LNCAP (cell line): Measurements from ENCODE around the gene GSK3A.

ENCODE experiments used
- TF ChIP-seq, protein P1 (sequence below): fragments of 450-650 bp; IDR thresholded peaks from 2 replicates; pipeline ENCODE4 v1.5.1; 2017; ENCODE audit warnings: mild to moderate bottlenecking

The GSK3A gene

DNA sequence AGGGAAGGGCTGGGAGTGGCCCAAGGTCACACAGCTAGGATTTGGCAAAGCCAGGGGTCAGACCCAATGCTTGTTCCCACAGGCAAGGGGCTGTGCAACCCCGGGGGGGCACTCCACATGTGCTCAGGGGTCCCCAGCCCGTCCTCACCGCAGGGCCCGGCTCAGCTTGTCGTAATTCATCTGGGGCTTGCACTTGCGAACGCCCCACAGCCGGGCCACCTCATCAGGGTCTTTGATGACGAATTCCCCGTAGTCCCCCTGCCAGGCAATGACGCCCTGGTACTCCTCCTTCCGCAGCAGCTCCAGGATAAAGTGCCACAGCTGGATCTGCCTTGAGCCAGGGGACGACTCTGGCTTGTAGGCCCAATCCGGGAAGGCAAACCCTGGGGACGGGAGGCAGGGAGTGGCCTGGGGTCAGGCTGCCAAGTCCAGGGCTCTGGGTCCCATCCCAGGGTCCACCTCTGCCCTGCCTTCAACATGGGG is 7.8 kb upstream of the GSK3A start:
- TF ChIP-seq, protein P1, sequence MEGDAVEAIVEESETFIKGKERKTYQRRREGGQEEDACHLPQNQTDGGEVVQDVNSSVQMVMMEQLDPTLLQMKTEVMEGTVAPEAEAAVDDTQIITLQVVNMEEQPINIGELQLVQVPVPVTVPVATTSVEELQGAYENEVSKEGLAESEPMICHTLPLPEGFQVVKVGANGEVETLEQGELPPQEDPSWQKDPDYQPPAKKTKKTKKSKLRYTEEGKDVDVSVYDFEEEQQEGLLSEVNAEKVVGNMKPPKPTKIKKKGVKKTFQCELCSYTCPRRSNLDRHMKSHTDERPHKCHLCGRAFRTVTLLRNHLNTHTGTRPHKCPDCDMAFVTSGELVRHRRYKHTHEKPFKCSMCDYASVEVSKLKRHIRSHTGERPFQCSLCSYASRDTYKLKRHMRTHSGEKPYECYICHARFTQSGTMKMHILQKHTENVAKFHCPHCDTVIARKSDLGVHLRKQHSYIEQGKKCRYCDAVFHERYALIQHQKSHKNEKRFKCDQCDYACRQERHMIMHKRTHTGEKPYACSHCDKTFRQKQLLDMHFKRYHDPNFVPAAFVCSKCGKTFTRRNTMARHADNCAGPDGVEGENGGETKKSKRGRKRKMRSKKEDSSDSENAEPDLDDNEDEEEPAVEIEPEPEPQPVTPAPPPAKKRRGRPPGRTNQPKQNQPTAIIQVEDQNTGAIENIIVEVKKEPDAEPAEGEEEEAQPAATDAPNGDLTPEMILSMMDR, result no peak

DNA sequence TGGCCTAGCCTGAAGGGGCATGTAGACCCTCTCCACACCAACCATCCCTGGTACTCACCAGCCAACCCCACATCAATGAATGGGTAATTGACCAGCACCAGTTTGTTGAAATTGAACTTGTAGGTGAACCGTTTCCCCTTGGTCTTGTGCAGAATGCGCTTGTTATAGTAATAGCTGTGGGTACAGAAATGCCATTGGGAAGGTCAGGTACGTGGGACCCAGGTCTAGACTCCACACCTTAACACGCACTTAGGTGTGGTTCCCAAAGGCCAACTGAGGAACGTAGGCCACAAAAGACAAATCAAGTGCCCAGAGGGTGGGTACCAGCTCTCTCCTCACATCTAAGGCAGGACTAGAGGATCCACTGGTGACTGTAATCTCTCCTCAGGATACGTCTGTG is 7.4 kb upstream of the GSK3A start:
- TF ChIP-seq, protein P1, result no peak

DNA sequence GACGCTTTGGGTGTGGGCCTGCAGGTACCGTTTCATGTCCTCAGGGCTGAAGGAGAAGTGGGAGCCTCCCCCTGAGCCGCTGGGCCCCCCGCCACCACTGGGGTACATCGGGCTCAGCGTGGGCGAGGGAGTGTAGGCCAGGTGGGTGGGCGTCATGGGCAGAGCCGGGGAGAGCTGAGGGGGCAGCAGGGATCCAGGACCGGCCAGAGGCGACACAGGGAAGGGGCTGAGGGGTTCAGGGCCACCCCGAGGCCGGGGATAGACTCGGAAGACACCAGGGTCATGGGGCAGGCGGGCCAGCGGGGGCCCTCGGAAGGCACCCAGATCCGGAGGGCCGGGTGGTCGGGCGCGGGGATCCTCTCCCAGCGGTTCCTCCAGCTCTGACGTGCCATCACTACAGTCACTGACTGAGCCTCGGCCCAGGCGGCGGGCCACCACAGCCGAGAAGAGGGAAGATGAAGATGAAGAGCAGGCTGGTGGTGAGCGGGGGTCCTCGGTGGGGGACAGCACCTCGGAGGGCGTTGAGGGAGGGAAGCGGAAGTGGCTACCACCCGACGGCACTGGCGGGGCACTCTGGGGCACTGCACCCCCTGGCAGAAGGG is 6.8 kb upstream of the GSK3A start:
- TF ChIP-seq, protein P1, result no peak

DNA sequence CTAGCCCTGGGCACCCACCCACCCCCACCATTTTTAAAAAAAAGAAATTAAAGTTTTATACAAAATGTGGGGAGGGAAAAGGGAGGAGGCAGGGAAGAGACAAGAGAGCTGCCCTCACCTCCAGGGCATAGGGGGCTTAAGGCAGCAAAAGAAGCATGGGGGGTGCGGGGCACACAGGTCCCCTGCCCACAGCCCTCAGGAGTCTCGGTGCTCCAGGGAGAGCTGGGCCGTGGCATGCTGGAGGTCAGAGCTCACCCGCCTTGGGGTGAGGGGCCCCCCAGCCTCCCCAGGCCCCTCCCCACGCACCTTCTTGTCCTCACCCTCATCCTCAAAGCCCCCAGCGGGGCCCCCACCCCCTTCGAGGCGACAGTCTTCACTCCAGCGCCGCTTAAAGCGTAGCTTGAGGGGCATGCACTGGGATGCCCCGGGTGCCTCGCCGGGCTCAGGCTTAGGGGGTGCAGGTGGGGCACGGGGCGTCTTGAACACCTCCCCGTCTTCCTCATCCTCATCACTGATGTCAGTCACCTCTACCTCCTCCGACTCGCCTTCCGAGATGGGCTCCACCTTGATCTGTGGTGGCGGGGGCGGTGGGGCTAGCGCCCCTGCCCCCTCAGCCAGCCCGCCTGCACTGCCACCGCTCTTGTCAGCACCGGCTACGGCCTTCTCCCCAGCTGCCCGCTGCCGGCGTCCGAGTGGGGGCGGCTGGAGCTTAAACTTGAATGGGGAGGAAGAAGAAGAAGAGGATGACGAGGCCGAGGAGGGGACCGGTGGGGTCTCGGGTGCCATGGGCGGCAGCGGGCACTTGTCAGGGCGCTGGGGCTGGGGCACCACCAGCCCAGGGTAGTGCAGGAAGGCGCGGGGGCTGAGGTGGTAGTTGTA is 6.1 kb upstream of the GSK3A start:
- TF ChIP-seq, protein P1, result no peak

DNA sequence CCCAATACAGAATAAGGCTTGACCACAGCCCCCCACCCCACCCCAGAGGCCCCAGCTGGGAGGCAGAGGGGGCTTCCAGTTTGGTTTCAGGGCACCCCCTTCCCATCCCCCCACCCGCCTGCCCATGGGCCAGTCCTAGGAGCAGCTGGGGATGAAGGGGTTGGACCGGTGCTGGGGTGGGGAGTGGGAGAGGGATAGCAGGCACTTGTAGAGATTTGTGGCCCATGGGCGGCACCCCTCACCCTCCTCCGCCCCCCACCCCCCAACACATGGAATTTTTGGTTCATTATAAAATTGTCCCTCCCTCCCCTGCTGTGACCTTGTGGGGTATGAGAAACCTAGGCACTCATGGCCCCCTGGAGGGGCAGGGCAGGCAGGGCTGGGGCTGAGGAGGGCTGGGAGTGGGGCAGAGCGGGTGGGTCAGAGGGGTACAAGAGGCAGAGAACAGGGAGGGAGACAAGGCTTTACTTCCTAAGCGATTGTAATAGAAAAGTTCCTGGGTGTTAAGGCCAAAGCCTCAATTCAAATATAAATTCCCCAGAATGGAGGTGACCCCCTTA is 5.3 kb upstream of the GSK3A start:
- TF ChIP-seq, protein P1, result no peak

DNA sequence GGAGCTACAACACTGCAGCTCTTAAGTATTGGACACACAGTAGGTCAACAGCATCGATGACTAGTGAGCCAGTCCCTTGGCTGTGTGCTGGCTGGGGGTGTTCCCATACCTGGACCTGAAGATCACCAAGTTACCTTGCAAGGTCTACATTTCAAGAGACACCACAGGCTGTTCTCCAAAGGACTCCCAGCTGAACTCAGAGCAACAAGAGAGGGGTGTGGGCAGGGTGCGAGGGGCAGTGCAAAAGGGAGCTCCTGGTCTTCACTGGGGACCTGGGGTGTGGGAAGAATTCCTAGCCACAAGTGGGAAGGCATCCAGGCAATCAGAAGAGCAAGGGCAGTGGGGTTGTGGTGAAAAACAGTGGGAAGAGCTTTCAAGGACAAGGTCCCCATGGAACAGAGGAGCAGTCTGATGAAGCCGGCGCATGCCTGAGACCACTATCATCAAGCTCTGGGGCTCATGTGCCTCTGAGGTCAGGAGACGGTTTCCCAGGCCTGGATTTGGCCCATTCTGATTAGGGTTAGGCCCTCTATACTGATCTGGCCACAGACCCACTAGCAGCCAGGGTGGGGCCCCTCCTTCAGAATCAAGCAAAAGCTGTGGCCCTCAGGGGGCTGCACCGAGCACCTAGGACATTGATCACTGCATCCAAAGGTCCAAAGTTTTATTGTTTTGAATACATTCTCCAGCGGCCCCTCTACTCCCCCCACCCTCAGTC is 4.7 kb upstream of the GSK3A start:
- TF ChIP-seq, protein P1, result no peak
